NOMO-1 (cell line): Measurements from ENCODE around the gene GTPBP10.
"Not testable (repeated sequence)": the region's sequence is repeated elsewhere in the genome, so short reads cannot be mapped to it uniquely, and the experiment has no call there.

Experiments
- DNase-seq, 2 experiments: peaks; one replicate each; lab custom pipeline; 2025; ENCODE audit not compliant: unreplicated experiment in 2 of 2; lab: John Stamatoyannopoulos, UW

The GTPBP10 gene, protein sequence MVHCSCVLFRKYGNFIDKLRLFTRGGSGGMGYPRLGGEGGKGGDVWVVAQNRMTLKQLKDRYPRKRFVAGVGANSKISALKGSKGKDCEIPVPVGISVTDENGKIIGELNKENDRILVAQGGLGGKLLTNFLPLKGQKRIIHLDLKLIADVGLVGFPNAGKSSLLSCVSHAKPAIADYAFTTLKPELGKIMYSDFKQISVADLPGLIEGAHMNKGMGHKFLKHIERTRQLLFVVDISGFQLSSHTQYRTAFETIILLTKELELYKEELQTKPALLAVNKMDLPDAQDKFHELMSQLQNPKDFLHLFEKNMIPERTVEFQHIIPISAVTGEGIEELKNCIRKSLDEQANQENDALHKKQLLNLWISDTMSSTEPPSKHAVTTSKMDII

DNA sequence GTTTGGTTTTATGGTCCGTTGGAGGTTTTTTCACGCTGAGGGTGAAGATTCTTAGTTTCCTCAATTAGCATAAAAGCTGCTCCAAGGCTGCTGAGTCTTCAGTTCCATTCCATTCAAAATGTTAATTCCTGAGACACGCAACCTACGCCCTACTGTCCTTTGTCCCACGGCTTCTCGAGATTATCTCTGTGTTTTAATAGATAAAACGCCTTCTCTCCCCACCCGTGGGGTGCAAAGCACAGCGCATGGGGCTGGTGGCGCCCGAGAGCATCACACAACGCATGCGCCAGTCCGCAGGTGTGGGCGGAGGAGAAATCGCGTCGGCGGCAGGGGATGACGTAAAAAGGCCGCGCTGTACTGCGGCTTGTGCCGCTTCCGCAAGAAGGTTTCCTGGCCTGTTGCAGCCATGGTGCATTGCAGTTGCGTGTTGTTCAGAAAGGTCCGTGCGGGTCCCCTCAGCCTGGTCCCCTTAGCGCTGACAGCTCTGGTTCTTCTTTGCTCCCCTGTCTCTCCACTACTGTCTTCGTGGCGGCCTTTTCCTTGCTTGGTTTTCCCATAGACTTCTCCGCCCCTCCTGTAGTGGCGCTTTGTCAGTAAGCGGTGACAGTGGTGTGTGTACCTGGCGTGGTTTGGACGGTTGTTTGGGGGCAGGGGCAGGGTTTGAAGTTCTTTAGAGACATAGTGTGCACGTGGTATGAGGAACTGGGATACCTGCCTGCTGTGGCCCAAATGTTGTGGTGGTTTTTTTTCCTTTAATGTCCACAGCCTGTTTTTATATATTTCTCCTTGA is at the start of gene GTPBP10:
Gene GTPBP10 (plus strand): TSS at position 381 of the 790 bp plus-strand sequence. CDS start 26 bp downstream, at position 407.
- DNase-seq: peak; percentile 100

DNA sequence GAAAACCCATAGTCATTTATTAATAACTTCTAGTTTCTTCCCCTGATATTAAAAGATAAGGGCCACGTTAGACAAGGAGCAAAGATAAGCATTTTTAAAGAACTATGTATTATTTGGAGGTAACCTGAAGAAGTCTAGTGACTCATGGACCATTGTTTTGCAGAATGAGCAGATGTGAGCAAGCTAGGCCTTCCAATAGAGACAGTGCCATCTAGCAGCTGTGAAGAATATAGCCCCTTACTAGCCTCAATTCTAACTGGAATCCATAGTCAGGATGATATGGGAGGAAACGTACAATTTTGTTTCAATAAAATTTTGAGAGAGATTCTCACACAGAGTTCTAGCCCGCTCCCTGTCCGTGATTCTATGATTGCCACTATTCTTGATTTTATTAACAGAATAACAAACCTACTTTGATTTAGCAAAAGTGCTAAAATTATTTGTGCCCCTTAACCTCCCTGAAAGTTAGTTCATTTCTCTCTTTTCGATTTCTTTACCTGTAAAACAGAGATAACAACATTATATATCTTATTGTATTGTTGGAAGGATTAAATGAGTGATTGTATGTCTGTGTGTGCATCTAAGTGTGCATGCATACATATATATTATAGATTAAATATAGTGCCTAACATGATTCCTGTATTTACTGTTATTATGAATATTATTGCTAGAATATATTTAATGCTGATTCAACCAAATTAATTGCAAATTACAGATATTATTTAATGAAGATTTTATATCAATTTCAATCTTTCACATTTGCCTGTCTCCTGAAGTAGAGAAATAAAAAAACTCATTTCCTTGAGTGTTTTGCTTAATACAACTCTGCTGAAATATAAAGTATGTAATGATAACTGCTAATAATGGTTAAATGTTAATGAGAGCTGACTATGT is 48.1 kb upstream of the GTPBP10 start:
- DNase-seq: peak; percentile 69 to 90

DNA sequence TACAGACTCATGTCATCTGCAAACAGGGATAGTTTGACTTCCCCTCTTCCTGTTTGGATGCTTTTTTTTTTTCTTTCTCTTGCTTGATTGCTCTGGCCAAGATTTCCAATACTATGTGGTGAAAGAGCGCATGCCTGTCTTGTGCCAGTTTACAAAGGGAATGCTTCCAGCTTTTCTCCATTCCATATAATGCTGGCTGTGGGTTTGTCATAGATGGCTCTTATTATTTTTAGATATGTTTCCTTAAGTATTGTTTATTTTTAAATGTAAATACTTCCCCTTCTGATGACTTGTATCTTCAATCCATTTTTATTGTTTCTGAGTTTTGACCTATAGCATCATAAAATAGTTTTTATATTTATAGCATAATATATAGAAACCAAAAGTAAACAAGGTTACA is 43.3 kb upstream of the GTPBP10 start:
- DNase-seq: no peak

DNA sequence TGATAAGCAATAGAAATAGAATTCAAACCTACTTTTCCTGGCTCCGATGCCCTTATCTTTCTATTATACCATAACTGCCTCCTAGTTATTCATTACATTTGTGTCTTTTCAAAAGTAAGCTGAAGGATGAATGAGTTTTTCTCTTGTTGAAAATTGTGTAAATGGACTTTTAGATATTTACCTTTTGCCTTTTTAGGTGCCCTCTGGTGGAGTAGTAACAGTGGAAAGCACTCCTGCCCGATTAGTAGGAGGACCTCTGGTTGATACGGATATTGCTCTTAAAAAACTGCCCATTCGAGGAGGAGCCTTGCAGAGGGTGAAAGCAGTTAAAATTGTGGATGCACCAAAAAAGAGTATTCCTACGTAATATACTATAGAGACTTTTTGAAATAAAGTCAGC is 36.6 kb upstream of the GTPBP10 start:
- DNase-seq: no peak

DNA sequence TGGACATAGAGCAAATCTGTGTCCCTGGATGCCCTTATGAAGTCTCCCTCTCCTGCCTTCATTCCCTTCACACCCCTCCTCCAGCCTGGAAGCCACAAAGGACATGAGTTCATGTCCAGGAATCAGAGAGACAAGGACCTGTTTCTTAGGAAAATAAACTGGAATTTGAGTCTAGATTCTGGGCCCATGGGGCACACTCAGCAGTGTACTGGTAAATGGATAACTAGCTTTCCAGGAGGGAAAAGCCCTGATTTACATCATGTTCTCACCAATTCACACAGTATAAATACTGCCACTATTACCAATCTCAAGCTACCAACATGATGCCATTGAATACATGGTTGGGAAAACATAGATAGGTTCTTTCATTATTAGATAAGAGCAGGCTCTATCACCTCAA is 35.3 kb upstream of the GTPBP10 start:
- DNase-seq: no peak

DNA sequence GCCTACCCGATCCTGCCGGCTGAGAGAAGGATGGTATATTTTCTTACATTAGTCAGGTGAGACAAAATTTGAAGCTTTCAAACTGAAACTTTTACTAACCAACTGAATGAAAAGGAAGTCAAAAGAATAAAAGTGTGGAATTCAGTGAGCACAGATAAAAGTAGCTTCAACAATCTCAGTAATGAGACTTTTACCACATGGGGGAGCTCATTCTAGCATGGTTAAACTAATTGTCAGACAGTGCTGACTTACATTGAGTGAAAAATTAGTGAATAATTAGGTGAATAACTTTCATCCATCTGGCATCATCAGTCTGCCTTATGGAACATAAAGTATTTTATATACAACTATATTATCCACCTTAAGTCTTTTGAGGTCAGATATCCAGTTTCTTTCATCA is 33.8 kb upstream of the GTPBP10 start:
- DNase-seq: no peak

DNA sequence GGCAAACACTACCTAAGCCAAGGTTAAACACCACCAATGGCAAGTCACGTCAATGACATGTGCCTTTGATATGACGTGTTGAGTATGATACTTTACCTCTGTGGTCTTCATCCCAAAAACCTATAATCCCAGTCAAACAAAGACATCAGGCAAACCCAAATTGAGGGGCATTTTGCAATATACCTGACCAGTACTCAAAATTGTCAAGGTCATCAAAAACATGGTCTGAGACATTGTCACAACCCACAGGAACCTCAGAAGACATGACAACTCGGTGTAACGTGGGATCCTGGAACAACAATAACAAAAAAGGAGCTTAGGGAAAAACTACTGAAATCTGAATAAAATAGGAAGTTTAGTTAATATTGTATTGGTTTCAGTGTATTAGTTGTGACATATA is 32.6 kb upstream of the GTPBP10 start:
- no peak for DNase-seq

DNA sequence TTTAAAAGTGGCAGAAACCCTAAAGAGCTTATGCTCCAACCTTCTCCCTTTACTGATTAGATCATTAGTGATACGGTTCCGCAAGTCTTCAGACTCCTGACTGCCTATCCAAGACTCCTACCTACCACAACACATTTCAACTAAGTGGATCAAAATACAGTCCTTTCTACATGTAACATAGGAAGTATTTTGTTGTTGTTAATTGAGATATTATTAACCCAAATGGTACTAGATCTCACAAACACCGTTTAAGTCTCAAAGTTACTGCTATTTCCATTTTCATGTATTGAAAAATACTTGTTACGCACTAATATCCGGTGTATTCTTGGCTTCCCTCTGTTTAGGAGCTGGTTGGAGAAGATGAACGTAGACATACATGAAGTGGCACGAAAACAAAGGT is 26.5 kb upstream of the GTPBP10 start:
- no peak for DNase-seq

DNA sequence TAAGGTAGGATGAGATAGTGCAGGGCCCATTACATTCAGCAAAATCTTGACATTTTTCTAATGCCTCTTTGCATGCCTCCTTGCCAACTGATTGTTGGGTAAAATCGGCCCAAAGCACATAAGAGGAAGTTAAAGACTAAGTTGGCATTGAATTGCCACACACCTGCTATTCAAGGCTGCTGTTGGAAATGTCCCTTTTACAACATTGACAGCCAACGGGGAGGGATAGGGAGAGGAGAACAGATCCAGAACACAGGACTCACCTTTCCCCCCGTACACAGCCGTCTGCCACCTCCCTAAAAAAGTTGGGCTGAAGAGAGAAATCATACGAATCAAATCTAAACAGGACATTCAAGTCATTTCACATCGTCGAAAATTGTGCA is 26.1 kb upstream of the GTPBP10 start:
- peak in 1 of 2 experiments; percentile 45 for DNase-seq

DNA sequence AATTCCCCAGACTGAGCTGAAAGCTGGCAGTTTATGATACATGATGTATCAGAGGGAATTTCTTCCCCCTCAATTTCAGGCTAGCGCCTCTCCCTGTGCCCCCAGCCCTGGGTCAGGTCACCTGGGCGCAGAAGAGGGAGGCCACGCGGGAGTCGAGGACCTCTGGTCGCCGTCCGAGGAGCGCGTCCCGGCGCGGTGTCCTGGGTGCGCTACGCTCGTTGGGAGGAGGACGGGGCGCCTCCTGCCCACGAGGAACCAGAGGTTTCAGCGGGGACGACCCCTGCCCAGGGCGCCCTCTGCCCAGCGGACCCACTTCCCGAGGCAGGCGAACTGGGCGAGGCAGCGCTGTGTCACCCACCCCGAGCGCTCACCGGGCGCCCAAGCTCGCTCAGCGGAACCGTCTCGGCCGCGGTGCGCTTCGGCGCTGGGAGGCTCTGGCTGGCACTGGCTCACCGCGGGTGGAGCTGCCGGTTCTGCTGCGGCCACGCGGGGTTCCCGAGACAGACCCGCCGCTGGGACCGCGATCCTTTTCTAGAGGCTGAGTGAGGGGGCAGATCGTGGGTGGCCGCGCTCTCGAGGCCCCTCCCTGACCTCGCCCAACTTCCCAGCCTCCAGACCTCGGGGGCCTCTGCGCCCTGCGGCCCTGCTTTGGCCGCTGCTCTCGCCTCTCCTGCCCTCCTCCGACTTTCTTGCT is 25.6 kb upstream of the GTPBP10 start, which contains the start of gene FAM237B:
Gene FAM237B (minus strand): TSS at position 504 of the 694 bp plus-strand sequence. CDS start 1,556 bp downstream, outside the sequence.
- DNase-seq: peak in 1 of 2 experiments; percentile 34

DNA sequence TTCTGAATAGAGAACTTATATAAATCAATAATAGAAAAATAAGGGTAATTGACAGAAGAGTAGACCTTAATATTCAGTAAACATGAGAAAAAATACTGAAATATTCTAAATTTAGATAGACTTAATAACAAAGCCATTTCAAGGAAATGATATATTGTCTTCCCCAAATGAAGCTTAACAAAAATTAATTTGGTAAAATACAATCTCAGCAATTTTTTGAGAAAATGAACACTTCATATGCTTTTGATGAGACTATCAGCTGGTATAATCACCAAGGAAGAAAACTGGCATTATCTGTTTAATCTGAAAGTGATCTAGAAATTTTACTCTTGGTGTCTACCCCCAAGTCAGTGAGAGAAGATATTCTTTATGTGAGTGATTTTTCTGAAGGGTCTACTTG is 23.7 kb upstream of the GTPBP10 start:
- DNase-seq: no peak

DNA sequence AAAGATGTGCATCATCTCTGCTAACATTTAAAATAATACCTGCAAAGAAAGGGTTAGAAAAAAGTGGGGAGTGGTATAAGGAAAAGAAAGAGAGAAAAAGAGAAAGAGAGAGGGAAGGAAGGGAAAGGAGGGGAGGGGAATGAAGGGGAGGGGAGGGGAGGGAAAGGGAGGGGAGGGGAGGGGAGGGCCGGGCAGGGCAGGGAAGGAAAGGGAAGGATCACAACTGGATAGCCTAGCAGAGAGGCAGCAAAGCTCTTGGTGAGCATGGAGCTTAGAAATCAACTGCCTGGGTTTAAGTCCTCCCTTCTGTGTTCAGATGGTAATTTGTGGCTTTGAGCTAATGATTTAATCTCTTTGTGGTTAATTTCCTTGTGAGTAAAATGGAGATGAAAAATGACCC is 20.0 kb upstream of the GTPBP10 start:
- no peak for DNase-seq

DNA sequence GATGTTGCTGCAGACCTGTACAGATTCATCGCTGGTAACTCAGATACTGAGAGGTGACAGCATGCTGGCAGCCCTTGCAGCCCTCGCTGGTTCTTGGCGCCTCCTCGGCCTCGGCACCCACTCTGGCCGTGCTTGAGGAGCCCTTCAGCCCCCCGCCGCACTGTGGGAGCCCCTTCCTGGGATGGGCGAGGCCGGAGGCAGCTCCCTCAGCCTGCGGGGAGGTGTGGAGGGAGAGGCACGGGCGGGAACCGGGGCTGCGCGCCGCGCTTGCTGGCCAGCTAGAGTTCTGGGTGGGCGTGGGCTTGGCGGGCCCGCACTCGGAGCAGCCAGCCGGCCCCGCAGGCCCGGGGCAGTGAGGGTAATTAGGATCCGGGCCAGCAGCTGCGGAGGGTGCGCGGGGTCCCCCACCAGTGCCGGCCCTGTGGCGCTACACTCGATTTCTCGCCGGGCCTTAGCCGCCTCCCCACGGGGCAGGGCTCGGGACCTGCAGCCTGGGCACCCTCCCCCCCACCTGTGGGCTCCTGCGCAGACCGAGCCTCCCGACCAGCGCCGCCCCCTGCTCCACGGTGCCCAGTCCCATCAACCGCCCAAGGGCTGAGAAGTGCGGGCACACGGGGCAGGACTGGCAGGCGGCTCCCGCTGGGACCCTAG is 12.2 kb upstream of the GTPBP10 start:
- DNase-seq: no peak

DNA sequence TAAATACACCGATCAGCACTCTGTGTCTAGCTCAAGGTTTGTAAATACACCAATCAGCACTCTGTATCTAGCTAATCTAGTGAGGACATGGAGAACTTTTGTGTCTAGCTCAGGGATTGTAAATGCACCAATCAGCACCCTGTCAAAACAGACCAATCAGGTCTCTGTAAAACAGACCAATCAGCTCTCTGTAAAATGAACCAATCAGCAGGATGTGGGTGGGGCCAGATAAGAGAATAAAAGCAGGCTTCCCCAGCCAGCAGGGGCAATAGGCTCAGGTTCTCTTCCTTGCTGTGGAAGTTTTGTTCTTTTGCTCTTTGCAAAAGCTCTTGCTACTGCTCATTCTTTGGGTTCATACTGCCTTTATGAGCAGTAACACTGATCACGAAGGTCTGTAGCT is 11.6 kb upstream of the GTPBP10 start:
- not testable (repeated sequence) for DNase-seq

DNA sequence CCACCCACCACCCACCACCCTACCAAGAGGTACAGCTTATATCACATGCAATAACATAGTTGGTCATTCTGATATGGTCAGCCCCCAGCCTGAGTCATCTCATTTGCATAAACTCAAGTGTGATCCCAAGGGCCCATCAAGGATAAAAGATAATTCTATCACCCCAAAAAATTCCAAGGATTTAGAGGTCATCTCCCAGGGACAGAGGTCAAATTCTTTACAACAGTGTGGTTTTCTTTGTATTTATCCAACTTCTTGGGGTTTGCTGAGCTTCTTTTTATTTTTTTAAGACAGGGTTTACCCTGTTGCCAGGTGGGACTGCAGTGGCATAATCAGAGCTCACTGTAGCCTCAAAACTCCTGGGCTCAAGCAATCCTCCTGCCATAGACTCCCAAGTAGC is 9.4 kb upstream of the GTPBP10 start:
- DNase-seq: no peak

DNA sequence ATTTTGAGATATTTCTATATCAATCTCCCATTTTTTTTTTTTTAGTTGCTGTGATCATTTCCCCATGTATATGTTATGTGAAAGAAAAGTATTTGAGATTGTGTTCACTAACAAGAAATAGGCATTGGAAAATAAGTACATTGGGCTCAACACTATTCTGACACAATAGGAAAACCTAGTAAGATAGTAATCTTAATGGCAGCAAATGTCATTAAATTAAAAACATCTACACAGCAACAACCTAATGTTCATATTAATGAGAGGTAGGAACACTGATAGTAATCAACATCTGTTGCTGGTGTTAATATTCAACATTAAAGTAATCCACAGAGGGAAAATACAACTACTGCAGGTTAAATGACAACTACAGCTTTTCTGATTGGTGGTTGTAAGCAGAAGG is 1.5 kb upstream of the GTPBP10 start:
- no peak for DNase-seq

DNA sequence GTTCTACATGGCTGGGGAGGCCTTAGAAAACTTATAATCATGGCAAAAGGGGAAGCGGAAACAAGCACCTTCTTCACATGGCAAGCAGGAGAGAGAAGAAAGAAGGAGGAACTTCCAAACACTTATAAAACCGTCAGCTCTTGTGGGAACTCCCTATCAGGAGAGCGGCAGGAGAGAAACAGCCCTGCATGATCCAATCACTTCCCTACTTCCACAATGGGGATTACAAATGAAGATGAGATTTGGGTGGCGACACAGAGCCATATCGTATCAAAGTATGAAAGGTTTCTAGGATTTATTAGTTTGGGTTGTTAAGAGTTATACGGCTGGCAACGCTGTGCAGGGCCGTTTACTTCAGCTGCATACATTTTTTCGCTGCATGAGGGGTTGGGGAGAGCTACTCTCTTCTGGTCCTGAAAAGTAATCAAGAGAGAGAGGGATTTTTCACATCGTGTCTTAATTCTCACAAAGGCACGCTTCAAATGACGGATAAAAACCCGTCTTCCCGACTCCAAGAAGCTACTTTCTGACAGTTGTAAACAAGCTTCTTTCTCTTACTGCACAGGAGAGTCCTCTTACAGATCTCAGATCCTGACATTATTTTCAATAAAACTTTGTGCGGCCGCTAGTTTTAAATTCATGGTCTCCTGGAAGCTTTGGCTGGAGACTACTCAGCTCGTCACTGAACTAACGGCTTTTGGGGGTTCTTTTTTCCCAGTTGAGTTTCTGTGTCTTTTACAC is 751 bp upstream of the GTPBP10 start:
- peak; percentile 32 to 86 for DNase-seq

DNA sequence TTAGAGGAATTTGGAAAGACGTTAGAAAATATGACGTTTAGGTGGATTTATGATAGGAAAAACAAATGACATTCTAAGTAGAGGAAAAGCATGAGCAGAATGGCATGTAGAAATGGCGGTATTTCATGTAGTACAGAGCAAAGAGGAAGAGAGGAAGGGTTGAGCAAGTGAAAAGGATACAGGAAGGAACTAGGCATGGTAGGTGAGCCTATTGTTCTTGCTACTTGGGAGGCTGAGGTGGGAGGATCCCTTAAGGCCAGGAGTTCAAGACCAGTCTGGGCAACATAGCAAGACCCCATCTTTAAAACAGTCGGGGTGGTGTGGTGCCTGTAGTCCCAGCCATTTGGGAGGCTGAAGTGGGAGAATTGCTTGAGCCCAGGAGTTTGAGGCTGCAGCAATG is 1.2 kb downstream of the GTPBP10 start:
- DNase-seq: peak; percentile 65 to 88

DNA sequence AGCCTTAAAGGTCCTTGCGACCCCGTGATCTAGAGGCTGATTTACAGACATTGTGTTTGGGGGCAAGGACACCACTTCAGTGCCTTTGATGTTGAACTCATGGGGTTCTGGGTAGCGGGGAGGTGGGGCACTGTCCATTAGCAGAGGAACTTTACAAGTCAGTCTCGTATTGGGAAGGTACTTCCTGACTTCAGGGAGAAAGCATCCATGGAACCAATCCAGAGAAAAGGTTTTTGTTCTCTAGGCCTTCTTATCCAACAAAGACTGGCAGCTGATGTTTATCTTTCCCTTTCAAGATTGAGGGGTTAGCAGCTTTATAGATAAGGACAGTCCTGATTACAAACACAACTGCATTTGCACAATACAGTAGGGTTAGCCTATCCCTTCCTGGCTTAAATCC is 2.8 kb downstream of the GTPBP10 start:
- no peak for DNase-seq
